Bronchus fibroblast of lung (primary cell): Measurements from ENCODE around the gene KYNU. TPM values are rescaled to one million over a fixed set of nuclear protein-coding genes. Genes with fewer than 3 reads are reported as not detected.

Source experiments
- total RNA-seq: library from RNA; depleted of rRNA; stranded (reverse); fragments of >200 nt; gene quantifications from 2 replicates; pipeline ENCODE4 v1.2.3, GENCODE V29; 2015

Gene KYNU
- total RNA-seq: 1.0 and 1.3 TPM in 2 replicates

GRCh38 chr2:142877216-142877838, at the start of gene KYNU:
KYNU (plus strand) TSS chr2:142877664; CDS start chr2:142885368, 7,704 bp downstream.

